GM10248 (cell line): ENCODE measurements around the gene MARS1.
A peak's percentile ranks its signal among the peaks of the same experiment; 100 is the strongest.

Source experiments
- CTCF ChIA-PET: fragments of 300-600 bp; sonication (Branson Sonifier 250); formaldehyde crosslinking; extraction: SDS; loops from one replicate; lab custom pipeline; 2021; ENCODE audit warnings: antibody characterized with exemption; lab: Yijun Ruan, JAX
- POLR2A ChIA-PET: fragments of 350-650 bp; sonication (Branson Sonifier 250); formaldehyde crosslinking; extraction: SDS; loops from one replicate; lab custom pipeline; 2020; ENCODE audit warnings: antibody characterized with exemption; lab: Yijun Ruan, JAX
- DNase-seq: peaks from one replicate; pipeline ENCODE4 v3.0.0; 2012; ENCODE audit errors: extremely low spot score
- TF ChIP-seq, protein P1 (sequence below): IDR thresholded peaks from 2 replicates; pipeline ENCODE4 v1.5.1; 2012; ENCODE audit warnings: mild to moderate bottlenecking, low read depth; ENCODE audit errors: extremely low read depth, missing control alignments, control extremely low read depth

The MARS1 gene

DNA sequence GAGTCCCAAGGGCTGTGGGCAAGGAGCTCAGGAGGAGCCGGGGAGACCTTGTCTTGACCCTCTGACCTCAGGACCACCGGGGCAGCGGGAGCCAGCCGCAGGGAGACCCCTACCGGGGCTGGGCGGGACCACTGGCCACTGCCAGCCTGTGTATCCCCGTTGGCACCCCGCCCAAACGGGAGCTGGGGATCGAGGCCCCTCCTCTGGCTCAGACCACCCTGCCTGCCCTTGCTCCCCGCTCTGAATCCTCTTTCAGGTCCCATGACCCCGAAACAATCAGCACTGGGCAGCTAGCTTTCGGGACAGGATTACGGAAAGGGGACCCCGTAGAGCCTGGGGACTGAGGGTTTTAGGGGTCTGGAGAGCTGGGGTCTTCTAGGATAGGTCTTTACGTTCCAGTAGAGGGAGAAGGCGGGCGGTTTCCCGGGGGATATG is 27.0 kb upstream of the MARS1 start:
- TF ChIP-seq, protein P1, sequence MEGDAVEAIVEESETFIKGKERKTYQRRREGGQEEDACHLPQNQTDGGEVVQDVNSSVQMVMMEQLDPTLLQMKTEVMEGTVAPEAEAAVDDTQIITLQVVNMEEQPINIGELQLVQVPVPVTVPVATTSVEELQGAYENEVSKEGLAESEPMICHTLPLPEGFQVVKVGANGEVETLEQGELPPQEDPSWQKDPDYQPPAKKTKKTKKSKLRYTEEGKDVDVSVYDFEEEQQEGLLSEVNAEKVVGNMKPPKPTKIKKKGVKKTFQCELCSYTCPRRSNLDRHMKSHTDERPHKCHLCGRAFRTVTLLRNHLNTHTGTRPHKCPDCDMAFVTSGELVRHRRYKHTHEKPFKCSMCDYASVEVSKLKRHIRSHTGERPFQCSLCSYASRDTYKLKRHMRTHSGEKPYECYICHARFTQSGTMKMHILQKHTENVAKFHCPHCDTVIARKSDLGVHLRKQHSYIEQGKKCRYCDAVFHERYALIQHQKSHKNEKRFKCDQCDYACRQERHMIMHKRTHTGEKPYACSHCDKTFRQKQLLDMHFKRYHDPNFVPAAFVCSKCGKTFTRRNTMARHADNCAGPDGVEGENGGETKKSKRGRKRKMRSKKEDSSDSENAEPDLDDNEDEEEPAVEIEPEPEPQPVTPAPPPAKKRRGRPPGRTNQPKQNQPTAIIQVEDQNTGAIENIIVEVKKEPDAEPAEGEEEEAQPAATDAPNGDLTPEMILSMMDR = no peak
- DNase-seq = no peak
- CTCF ChIA-PET = interaction anchor here (0.8 to 10.2 kb wide), 11 partner anchors 7 to 247 kb away, joined by 3 to 200 read pairs (median 12); partner anchors contain the start of genes ARHGAP9 and INHBE
- POLR2A ChIA-PET = no interaction called here

DNA sequence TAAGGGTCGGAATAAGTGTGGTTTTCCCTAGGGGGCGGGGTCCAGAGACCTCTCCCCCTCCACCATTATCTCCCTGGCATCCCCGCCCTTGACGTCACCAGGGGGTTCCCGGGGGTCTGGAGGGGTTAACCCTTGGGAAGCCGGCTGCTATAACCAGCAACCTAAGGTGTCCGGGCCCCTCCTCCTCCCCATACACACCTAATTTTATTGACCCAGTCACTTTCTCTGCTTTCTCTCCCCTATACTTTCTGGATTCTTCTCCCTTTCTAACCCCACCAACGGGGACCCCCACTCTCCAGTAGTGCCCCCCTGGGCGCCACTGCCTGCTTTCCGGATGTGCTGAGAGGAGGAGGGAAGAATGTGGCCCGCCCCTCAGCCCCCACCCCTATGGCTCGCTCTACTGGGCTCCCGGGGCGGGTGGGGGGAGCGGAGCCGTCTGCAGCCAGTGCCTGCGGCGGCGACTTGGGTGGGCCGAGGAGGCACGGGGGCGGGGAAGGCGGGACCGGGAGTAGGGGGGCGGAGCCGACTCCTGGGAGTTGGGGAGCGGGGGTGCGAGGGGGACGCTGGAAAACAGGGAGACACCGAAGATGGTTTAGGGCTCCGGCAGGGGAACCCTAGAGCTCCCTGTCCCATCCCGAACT is 26.5 kb upstream of the MARS1 start:
- CTCF ChIA-PET = interaction anchor here (0.8 to 10.2 kb wide), 13 partner anchors 8 to 248 kb away, joined by 3 to 200 read pairs (median 8); partner anchors contain the start of genes ARHGAP9, INHBC and INHBE
- TF ChIP-seq, protein P1 = no peak
- POLR2A ChIA-PET = no interaction called here
- DNase-seq = peak; percentile 64

DNA sequence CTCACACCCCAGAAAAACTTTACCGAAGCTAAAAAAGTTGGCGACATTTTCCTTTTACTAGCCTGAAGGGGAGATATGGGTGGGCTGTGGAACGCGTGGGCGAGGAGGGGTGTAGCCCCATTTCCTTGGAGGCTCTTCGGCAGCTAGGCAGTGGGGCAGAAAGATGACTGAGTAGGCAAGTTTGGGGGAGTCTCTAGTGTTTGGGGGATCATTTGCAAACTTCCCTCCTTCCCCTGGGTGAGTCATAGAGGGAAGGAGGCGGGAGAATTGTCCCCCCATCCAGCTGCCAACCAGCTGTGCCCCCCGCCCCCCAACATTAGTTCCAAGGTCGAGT is 26.0 kb upstream of the MARS1 start:
- ChIA-PET POLR2A (no interaction called here), CTCF (interaction anchor here (0.6 to 9.5 kb wide), 13 partner anchors 8 to 248 kb away, joined by 3 to 171 read pairs (median 5); partner anchors contain the start of genes ARHGAP9, B4GALNT1, INHBC and INHBE)
- TF ChIP-seq, protein P1 = no peak
- peak; percentile 40 for DNase-seq

DNA sequence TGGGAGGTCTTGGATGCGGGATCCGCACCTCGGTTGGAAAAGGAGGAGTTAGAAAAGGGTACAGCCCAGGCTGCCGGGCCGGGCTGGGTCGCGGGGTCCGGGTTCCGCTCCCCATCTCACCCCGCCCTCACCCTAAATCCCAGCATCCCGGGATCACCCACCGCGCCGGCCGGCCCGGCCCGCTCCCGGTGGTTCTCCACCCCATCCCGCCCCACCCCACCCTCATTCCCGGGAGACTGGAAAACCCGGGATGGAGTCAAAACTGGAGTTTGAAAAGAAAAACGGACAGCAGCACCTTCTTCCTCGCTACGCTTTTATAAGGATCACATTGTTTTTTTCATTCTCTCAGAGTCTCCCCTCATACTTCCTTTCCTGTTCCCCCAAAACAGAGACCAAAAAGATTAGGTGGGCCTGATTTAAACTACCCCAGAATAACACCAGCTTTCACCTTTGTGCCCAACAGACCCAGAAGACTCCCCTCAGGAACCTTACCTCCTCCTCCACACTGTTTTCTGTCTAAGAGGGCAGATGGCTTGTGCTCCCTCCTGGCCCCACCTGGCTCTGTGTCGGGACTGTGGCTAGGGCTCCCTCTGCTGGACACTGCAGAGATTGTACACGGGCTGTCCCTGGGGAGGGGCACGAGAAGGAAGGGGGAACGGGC is 25.5 kb upstream of the MARS1 start:
- POLR2A ChIA-PET = no interaction called here
- CTCF ChIA-PET = interaction anchor here (0.6 to 9.5 kb wide), 21 partner anchors 9 to 249 kb away, joined by 3 to 171 read pairs (median 5); partner anchors contain the start of genes ARHGAP9, B4GALNT1, INHBC and INHBE
- peak; percentile 94 for DNase-seq
- TF ChIP-seq, protein P1 = peak; percentile 91

DNA sequence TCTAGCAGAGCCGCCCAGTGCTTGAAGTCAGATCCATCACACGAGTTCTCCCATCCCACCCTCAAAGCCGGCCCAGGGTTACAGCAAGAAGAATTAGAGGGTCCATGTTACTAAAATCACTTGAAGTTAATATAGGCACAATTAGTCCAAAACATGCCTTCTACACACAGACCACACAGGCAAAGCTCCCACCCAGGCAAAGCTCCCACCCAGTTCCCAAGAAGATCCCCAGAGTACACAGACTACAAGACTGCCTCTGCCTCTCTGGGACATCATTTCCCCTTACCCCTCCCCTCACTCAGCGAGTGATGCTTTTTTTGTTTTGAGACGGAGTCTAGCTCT is 25.0 kb upstream of the MARS1 start:
- TF ChIP-seq, protein P1 = no peak
- ChIA-PET POLR2A (no interaction called here), CTCF (interaction anchor here (0.7 to 9.5 kb wide), 21 partner anchors 9 to 248 kb away, joined by 3 to 171 read pairs (median 4); partner anchors contain the start of genes ARHGAP9, B4GALNT1, INHBC and INHBE)
- no peak for DNase-seq

DNA sequence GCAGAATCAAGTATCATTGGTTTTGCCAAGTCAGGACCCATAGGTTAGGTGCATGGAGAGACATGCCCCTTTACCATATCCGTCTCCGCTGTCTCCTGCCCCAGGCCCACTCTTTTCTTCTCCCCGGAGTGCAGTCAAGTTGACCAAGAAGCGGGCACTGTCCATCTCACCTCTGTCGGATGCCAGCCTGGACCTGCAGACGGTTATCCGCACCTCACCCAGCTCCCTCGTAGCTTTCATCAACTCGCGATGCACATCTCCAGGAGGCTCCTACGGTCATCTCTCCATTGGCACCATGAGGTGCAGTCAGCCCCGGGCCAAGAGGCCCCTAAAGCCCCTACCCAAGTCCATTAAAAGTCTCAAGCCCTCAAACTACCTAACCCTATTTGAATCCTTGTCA is 23.3 kb upstream of the MARS1 start:
- TF ChIP-seq, protein P1 = no peak
- no peak for DNase-seq
- POLR2A ChIA-PET = interaction anchor here (0.6 kb wide), 1 partner anchor 16 kb away, joined by 3 read pairs; no protein-coding TSS in a partner anchor
- CTCF ChIA-PET = interaction anchor here (1.1 to 9.5 kb wide), 4 partner anchors 11 to 22 kb away, joined by 3 to 171 read pairs (median 33); partner anchors contain the start of genes ARHGAP9 and INHBE
